HEK293T (cell line): ENCODE data around the gene LRPPRC.

Experiments used
- CTCF ChIA-PET: fragments of 350-600 bp; formaldehyde crosslinking; extraction: SDS; loops from one replicate; lab custom pipeline; 2021; ENCODE audit warnings: antibody characterized with exemption, inconsistent platforms; lab: Yijun Ruan, JAX
- POLR2A ChIA-PET: fragments of 350-600 bp; formaldehyde crosslinking; extraction: SDS; loops from one replicate; lab custom pipeline; 2020; ENCODE audit warnings: antibody characterized with exemption, inconsistent platforms; lab: Yijun Ruan, JAX
- DNase-seq: peaks from one replicate; pipeline ENCODE4 v3.0.0; 2012; ENCODE audit warnings: mixed read lengths; ENCODE audit errors: extremely low spot score
- ARNT ChIP-seq: fragments of 450-650 bp; IDR thresholded peaks from 2 replicates; pipeline ENCODE4 v1.6.1; 2017; ENCODE audit warnings: mild to moderate bottlenecking
- BHLHE40 ChIP-seq: fragments of 450-650 bp; IDR thresholded peaks from 2 replicates; pipeline ENCODE4 v1.6.1; 2016; ENCODE audit warnings: mild to moderate bottlenecking, moderate library complexity, borderline replicate concordance
- CTBP1 ChIP-seq: fragments of 450-650 bp; IDR thresholded peaks from 2 replicates; pipeline ENCODE4 v1.6.1; 2016; ENCODE audit warnings: borderline replicate concordance
- ELF4 ChIP-seq: fragments of 450-650 bp; IDR thresholded peaks from 2 replicates; pipeline ENCODE4 v1.6.1; 2017; ENCODE audit warnings: antibody characterized with exemption
- FOXA1 ChIP-seq: fragments of 450-650 bp; IDR thresholded peaks from 2 replicates; pipeline ENCODE4 v1.6.1; 2016; ENCODE audit warnings: mild to moderate bottlenecking
- FOXK2 ChIP-seq: fragments of 450-650 bp; IDR thresholded peaks from 2 replicates; pipeline ENCODE4 v1.6.1; 2016; ENCODE audit warnings: mild to moderate bottlenecking
- FOXM1 ChIP-seq: fragments of 450-650 bp; IDR thresholded peaks from 2 replicates; pipeline ENCODE4 v1.6.1; 2017; ENCODE audit warnings: mild to moderate bottlenecking, borderline replicate concordance
- HDGF ChIP-seq: fragments of 450-650 bp; IDR thresholded peaks from 2 replicates; pipeline ENCODE4 v1.6.1; 2017; ENCODE audit warnings: antibody characterized with exemption, borderline replicate concordance
- L3MBTL2 ChIP-seq: fragments of 450-650 bp; conservative IDR thresholded peaks from 2 replicates; pipeline ENCODE4 v1.6.1; 2016; ENCODE audit warnings: mild to moderate bottlenecking
- LEF1 ChIP-seq: fragments of 450-650 bp; IDR thresholded peaks from 2 replicates; pipeline ENCODE4 v1.6.1; 2017; ENCODE audit warnings: mild to moderate bottlenecking, borderline replicate concordance
- NFRKB ChIP-seq: fragments of 450-650 bp; IDR thresholded peaks from 2 replicates; pipeline ENCODE4 v1.6.1; 2016; ENCODE audit warnings: mild to moderate bottlenecking, moderate library complexity
- SP1 ChIP-seq: fragments of 450-650 bp; IDR thresholded peaks from 2 replicates; pipeline ENCODE4 v1.6.1; 2017
- SUZ12 ChIP-seq: fragments of 450-650 bp; IDR thresholded peaks from 2 replicates; pipeline ENCODE4 v1.6.1; 2016; ENCODE audit warnings: mild to moderate bottlenecking
- TARDBP ChIP-seq: fragments of 450-650 bp; IDR thresholded peaks from 2 replicates; pipeline ENCODE4 v1.6.1; 2016
- ZNF384 ChIP-seq: fragments of 450-650 bp; IDR thresholded peaks from 2 replicates; pipeline ENCODE4 v1.6.1; 2016
- TF ChIP-seq, protein P1 (sequence below): fragments of 450-650 bp; IDR thresholded peaks from 2 replicates; pipeline ENCODE4 v1.6.1; 2016

Gene LRPPRC

DNA sequence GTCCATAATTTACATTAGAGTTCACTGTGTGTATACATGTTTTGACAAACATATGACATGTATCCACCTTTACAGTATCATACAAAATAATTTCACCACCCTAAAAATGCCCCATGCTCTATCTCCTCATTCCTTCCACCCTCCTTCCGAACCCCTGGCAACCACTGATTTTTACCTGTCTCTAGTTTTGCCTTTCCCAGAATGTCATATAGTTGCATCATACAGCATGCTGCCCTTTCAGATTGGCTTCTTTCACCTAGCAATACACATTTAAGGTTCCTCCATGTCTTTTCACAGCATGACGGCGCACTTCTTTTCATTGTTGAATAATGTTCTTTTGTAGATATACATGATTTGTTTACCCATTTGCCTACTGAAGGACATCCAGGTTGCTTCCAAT, 10.4 kb downstream of the LRPPRC start:
- CTCF ChIA-PET = no interaction called here
- no peak for TF ChIP-seq L3MBTL2
- no peak for TF ChIP-seq ARNT
- TF ChIP-seq ELF4 = no peak
- no peak for TF ChIP-seq FOXA1
- TF ChIP-seq NFRKB = no peak
- no peak for TF ChIP-seq CTBP1
- no peak for TF ChIP-seq BHLHE40
- TF ChIP-seq SUZ12 = no peak
- POLR2A ChIA-PET = no interaction called here
- DNase-seq = no peak

DNA sequence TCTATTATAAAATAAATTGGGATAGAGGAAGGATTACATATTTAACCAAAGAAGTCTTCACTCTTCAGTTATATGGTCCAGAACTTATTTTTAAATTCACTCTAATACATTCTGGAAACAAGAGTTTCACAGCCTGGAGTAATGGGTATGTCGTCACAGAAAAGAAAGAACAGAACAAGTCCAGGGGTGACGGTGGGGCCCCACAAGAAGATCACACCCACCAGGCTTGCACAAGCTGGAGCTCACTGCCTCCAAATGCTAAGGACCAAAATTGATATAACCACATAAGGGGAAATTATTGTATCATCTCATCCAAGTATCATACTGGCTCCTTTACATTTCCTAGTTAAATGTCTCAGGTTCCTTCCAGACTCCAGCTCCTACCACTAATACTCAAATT, 11.3 kb downstream of the LRPPRC start:
- TF ChIP-seq FOXA1 (no peak), FOXM1 (no peak), HDGF (no peak), SP1 (no peak), BHLHE40 (no peak), NFRKB (no peak), L3MBTL2 (no peak), ZNF384 (no peak), FOXK2 (no peak), ELF4 (no peak), SUZ12 (no peak), LEF1 (no peak), ARNT (no peak), TARDBP (no peak), CTBP1 (no peak)
- TF ChIP-seq, protein P1, sequence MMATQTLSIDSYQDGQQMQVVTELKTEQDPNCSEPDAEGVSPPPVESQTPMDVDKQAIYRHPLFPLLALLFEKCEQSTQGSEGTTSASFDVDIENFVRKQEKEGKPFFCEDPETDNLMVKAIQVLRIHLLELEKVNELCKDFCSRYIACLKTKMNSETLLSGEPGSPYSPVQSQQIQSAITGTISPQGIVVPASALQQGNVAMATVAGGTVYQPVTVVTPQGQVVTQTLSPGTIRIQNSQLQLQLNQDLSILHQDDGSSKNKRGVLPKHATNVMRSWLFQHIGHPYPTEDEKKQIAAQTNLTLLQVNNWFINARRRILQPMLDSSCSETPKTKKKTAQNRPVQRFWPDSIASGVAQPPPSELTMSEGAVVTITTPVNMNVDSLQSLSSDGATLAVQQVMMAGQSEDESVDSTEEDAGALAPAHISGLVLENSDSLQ = no peak
- no peak for DNase-seq
- CTCF ChIA-PET = interaction anchor here (0.6 kb wide), 1 partner anchor 19 kb away, joined by 3 read pairs; no protein-coding TSS in a partner anchor
- POLR2A ChIA-PET = no interaction called here

DNA sequence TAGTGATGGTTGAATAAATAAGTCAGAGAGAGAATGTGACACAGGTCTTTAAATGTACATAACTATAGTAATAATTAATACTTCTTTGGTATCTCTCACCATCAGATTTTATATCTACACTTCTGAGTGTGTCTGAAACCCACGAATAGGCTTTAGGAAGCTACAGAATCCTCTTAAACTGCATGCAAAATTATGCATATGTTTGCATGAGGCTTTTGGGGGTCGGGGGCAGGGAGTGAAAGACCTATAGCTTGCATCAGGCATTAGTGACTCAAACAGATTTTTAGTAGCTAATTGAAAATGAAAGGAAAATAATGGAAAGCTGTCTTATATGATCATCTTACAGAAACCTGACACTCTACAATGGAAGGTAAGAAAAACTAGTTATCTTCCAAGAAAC, 14.9 kb downstream of the LRPPRC start:
- ChIA-PET CTCF (interaction anchor here (0.7 kb wide), 1 partner anchor 96 kb away, joined by 3 read pairs; no protein-coding TSS in a partner anchor), POLR2A (no interaction called here)
- DNase-seq = no peak
- TF ChIP-seq SUZ12 (no peak), ELF4 (no peak), FOXK2 (no peak), BHLHE40 (no peak), ZNF384 (no peak), FOXM1 (no peak), ARNT (no peak), LEF1 (no peak), HDGF (no peak), TARDBP (no peak), SP1 (no peak), CTBP1 (no peak), FOXA1 (no peak), L3MBTL2 (no peak), NFRKB (no peak)
- TF ChIP-seq, protein P1 = no peak

DNA sequence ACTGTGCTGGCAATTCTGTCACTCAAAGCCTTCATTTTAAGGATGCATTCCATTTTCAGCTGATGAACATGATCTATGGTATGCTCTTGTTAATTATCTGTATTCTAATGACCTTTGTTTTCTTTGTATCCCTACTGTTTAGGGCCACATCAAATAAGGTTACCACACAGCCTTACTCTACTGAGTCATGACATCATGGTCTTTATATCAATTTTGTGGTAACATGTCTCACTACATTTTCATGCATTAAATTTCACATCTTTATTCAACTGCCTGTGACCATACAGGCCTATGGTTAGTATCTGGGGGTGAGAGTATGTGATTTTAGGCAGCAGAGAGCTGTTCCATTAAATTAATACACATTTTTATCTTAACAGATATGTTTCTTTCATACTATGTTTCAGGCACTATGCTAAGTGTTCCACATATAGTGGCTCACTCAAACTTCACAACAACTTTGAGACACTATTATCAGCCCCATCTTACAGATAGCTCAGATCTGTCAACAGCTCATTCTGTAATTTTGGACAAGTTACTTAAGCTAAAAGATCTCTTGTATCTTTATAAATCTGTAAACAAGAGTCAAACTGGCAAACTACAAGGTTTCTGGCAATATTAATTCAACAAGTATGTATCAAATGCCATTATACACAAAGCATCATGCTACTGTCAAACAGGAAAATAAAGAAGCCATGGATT, 18.0 kb downstream of the LRPPRC start:
- DNase-seq = no peak
- POLR2A ChIA-PET = no interaction called here
- CTCF ChIA-PET = no interaction called here
- TF ChIP-seq ELF4 = no peak

DNA sequence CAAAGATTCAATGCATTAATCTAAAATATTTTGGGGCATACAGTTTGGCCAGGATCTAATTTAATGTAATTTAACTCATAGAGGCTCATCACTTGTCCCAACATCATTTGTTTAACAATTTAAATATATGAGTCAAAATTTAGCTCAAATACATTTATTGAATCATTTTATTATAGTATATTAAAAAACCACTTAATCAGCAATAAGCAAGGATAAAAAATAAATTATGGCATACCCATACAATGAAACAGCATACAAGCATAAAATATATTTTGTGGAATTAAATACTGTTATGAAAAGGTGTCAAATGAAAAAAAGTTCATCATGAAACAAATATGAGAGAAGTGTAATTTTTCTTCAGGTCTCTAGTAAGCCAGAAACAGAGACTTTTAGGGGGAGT, 34.9 kb downstream of the LRPPRC start:
- CTCF ChIA-PET = no interaction called here
- no peak for DNase-seq
- POLR2A ChIA-PET = no interaction called here
- TF ChIP-seq LEF1 (no peak), SUZ12 (no peak), SP1 (no peak), CTBP1 (no peak), ELF4 (no peak), FOXK2 (no peak), BHLHE40 (no peak)
- TF ChIP-seq, protein P1 = no peak

DNA sequence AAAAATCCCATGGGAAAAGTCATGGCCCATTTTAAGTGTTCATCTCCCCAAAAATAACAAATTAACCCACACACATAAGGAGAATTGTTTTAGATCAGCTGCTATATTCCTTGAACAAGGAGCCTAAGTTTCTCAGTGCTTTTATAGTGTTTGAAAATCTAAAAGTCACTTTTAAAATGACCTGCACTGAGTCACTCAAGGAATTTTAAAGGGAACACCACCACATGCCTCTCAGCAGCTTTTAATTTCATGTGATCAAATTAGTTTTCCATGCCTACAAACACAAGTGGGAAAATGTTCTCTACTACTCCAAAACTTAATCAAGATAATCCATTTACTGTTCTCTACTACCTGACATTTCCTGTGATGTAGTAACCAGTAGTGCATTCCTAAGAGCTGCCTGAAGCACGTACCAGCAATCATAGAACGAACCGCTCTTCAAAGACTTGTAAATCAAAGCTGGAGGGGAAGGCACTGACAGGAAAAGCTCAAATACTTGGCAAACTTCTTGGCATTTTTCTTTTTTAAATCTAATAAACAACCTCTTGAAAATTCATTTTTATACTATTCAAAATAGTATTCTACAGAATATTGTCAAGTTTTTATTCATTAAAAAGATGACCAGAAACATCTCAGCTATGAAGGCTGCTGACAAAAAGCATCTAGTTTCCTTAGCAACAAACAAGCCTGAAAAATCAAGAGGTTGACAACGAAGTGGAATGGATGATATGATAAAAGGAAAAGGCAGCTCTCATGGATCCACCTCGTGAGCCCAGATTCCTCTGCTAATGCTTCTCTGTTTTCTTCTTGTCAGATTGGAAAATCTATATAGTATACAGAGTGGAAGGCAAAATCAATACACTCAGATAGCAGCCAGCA, 37.2 kb downstream of the LRPPRC start:
- no peak for DNase-seq
- no peak for TF ChIP-seq FOXM1
- TF ChIP-seq CTBP1 = no peak
- TF ChIP-seq BHLHE40 = no peak
- TF ChIP-seq, protein P1 = no peak
- TF ChIP-seq LEF1 = no peak
- TF ChIP-seq ELF4 = no peak
- TF ChIP-seq FOXK2 = no peak
- TF ChIP-seq NFRKB = no peak
- no peak for TF ChIP-seq ZNF384
- no peak for TF ChIP-seq FOXA1
- TF ChIP-seq L3MBTL2 = no peak
- TF ChIP-seq HDGF = no peak
- no peak for TF ChIP-seq SP1
- TF ChIP-seq TARDBP = no peak
- no peak for TF ChIP-seq SUZ12
- TF ChIP-seq ARNT = no peak
- ChIA-PET POLR2A (no interaction called here), CTCF (no interaction called here)
